DMS 273 (cell line): ENCODE measurements around the gene FBXO8.
A peak's percentile ranks its signal among the peaks of the same experiment; 100 is the strongest.
"Not testable (repeated sequence)": the region's sequence is repeated elsewhere in the genome, so short reads cannot be mapped to it uniquely, and the experiment has no call there.

Experiments used
- DNase-seq: peaks from one replicate; lab custom pipeline; 2025; ENCODE audit not compliant: unreplicated experiment; lab: John Stamatoyannopoulos, UW

The FBXO8 gene

GRCh38 chr4:174284487-174284886 is 1.0 kb upstream of the FBXO8 start:
- DNase-seq = no peak

GRCh38 chr4:174282836-174283506 is 496 bp downstream of the FBXO8 start:
- peak; percentile 92 for DNase-seq

- no peak for DNase-seq
Measured at GRCh38 chr4:174281901-174282300, 1.6 kb downstream of the FBXO8 start.

GRCh38 chr4:174281182-174281737 is 2.2 kb downstream of the FBXO8 start:
- DNase-seq = peak; percentile 0

GRCh38 chr4:174279433-174280155 is 3.9 kb downstream of the FBXO8 start:
- no peak for DNase-seq

- no peak for DNase-seq
Measured at GRCh38 chr4:174278467-174278866, 5.0 kb downstream of the FBXO8 start.

GRCh38 chr4:174277433-174277832 is 6.0 kb downstream of the FBXO8 start:
- DNase-seq = no peak

GRCh38 chr4:174275101-174275500 is 8.4 kb downstream of the FBXO8 start:
- DNase-seq = no peak

GRCh38 chr4:174274436-174274835 is 9.0 kb downstream of the FBXO8 start:
- DNase-seq = no peak

GRCh38 chr4:174273930-174274329 is 9.5 kb downstream of the FBXO8 start:
- DNase-seq = peak; percentile 11

- no peak for DNase-seq
Measured at GRCh38 chr4:174266416-174266815, 17.1 kb downstream of the FBXO8 start.

- peak; percentile 75 for DNase-seq
Measured at GRCh38 chr4:174265916-174266315, 17.6 kb downstream of the FBXO8 start.

- DNase-seq = peak; percentile 3
Measured at GRCh38 chr4:174263445-174263736, 20.1 kb downstream of the FBXO8 start.

- no peak for DNase-seq
Measured at GRCh38 chr4:174262624-174263444, 20.6 kb downstream of the FBXO8 start.

GRCh38 chr4:174261432-174261831 is 22.0 kb downstream of the FBXO8 start:
- not testable (repeated sequence) for DNase-seq

- DNase-seq = no peak
Measured at GRCh38 chr4:174260099-174260498, 23.4 kb downstream of the FBXO8 start.

GRCh38 chr4:174259580-174259979 is 23.9 kb downstream of the FBXO8 start:
- DNase-seq = no peak

- DNase-seq = peak; percentile 7
Measured at GRCh38 chr4:174256277-174256713, 27.2 kb downstream of the FBXO8 start.

GRCh38 chr4:174255786-174256185 is 27.7 kb downstream of the FBXO8 start:
- DNase-seq = peak; percentile 70

- no peak for DNase-seq
Measured at GRCh38 chr4:174255374-174255773, 28.1 kb downstream of the FBXO8 start.

GRCh38 chr4:174254613-174255012 is 28.9 kb downstream of the FBXO8 start:
- no peak for DNase-seq

- DNase-seq = no peak
Measured at GRCh38 chr4:174252412-174252811, 31.1 kb downstream of the FBXO8 start.
